ENCODE data around the gene DCANP1. TPM values are rescaled to one million over a fixed set of nuclear protein-coding genes. Genes with fewer than 3 reads are reported as not detected.

DCANP1 gene
- polyA plus RNA-seq, 1 experiment: not detected

DNA sequence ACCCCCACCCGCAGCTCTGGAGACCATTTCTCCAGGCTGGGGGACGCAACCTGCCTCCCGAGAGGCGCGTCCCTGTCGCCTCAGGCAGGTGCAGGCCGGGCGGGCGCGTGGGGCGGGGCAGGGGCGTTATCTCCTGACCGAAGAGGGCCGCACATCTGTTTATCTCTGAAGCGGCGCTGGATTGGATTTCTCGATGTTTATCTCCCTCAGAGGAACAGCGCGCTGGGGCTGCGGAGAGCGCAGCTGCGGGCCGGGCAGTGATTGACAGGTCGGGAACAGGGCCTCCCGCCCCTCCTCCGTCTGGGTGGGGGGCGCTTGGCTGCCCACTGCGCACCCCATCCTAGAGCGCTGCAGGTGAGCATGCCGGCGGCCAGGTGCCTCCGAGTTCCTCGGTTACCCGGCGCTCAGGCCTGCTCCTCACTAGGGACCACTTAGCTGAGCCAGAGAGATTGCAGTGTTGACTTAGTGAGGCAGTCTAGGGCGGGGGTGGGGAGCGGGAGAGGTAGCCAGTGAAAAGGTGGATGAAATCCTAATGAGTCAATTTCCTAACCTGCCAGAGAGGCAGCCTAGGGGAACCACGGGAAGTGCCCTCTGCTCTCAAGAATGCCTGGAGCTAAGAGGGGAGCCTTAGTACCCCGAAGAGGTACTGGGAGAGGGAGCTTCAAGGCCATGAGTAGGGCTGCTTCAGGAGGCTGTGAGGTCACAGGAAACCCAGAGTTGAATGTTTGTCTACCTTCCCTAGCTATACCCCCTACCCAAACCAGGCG is 44.6 kb upstream of the DCANP1 start:
- no peak for DNase-seq (ENCODE audit: low read depth, low spot score)
- TF ChIP-seq, protein P1, sequence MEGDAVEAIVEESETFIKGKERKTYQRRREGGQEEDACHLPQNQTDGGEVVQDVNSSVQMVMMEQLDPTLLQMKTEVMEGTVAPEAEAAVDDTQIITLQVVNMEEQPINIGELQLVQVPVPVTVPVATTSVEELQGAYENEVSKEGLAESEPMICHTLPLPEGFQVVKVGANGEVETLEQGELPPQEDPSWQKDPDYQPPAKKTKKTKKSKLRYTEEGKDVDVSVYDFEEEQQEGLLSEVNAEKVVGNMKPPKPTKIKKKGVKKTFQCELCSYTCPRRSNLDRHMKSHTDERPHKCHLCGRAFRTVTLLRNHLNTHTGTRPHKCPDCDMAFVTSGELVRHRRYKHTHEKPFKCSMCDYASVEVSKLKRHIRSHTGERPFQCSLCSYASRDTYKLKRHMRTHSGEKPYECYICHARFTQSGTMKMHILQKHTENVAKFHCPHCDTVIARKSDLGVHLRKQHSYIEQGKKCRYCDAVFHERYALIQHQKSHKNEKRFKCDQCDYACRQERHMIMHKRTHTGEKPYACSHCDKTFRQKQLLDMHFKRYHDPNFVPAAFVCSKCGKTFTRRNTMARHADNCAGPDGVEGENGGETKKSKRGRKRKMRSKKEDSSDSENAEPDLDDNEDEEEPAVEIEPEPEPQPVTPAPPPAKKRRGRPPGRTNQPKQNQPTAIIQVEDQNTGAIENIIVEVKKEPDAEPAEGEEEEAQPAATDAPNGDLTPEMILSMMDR (IDR thresholded peaks at IDR 0.05; ENCODE audit: low read depth, low read length): no peak
- H3K4me3 ChIP-seq (ENCODE audit: low read depth, low read length): no peak overlapping the region
- CTCF ChIA-PET: interaction anchor here (0.9 to 2.8 kb wide), 4 partner anchors 26 to 74 kb away, joined by 3 to 12 read pairs (median 8); no protein-coding TSS in a partner anchor
- peaks cover 15% of the 10 kb centered on the region for H3K27me3 ChIP-seq (ENCODE audit: control insufficient read depth, insufficient read depth, low read length)
- no peak overlapping the region for H3K27ac ChIP-seq (ENCODE audit: low read depth, low read length)
- peaks cover 20% of the 10 kb centered on the region for H3K9me3 ChIP-seq (ENCODE audit: control insufficient read depth, insufficient read depth, low read length)
- POLR2A ChIA-PET: no interaction called here

DNA sequence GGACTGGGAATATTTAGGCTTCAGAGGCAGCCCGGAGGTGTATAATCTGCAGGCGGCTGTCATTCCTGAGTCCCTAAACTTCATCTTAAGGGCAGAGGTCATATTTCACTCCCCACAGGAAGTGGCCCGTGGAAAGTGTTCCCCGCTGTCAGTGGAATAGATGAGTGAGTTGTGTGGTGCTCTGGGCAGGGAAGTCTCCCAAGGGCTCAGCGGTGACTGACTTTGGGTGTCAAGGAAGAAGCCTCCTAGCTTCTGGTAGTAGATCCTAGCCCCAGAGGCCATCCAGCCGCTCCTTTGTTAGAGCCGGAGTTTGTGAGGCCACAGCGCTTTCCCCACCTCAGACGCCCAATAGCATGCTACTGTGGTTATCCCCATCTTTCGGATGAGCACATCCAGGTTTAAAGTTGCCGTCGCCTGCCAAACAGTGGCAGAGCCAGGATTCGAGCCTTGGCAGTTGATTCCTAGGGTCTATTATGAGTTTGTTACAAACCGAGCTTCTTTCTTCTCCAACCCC is 43.9 kb upstream of the DCANP1 start:
- Histone ChIP-seq H3K27me3 (ENCODE audit: control insufficient read depth, insufficient read depth, low read length) (peaks cover 17% of the 10 kb centered on the region), H3K27ac (ENCODE audit: low read depth, low read length) (no peak overlapping the region), H3K9me3 (ENCODE audit: control insufficient read depth, insufficient read depth, low read length) (peaks cover 20% of the 10 kb centered on the region), H3K4me3 (ENCODE audit: low read depth, low read length) (no peak overlapping the region)
- POLR2A ChIA-PET: no interaction called here
- CTCF ChIA-PET: interaction anchor here (0.8 to 2.8 kb wide), 6 partner anchors 25 to 75 kb away, joined by 3 to 11 read pairs (median 4); no protein-coding TSS in a partner anchor
- no peak for DNase-seq (ENCODE audit: low read depth, low spot score)
- TF ChIP-seq, protein P1 (IDR thresholded peaks at IDR 0.05; ENCODE audit: low read depth, low read length): no peak

DNA sequence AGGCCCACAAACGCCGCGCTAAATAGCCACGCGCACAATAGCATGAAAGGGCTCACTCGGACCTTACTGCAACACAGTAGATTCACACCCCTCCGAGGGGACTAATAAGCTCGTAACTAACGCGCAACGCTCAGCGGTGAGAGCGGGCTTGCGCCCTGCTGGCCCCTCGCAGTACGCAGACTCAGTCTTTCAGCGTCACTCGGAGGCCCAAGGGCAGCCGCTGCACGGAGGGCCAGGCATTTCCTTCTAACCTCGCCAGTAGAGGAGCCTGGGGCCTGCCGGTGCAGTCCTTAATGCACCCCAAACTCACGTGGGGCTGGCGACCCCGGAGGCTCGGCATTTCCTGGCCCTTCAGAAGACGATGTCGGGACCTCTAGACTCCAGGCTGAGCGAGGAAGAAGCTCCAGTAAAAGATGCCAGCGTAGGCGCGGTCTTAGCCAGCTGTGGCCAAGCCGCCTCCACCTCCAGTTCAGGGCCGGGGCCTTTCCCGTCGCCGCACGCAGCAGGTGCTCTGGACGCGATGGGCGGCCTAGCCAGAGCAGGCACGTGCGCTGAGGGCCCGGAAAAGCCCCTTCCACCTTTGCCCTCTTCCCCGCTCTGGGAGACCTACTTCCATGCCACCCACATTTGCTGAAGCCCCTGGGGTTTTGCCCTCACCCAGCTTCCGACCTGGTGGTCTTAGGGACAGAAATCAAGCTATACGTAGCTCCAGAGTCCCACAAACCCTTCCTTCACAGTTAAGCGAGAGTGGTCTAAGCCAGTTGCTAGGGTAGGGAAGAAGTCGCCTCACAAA is 43.3 kb upstream of the DCANP1 start:
- DNase-seq (ENCODE audit: low read depth, low spot score): no peak
- H3K9me3 ChIP-seq (ENCODE audit: control insufficient read depth, insufficient read depth, low read length): peaks cover 20% of the 10 kb centered on the region
- no peak overlapping the region for H3K27ac ChIP-seq (ENCODE audit: low read depth, low read length)
- CTCF ChIA-PET: interaction anchor here (0.8 to 2.8 kb wide), 6 partner anchors 24 to 76 kb away, joined by 3 to 11 read pairs (median 4); no protein-coding TSS in a partner anchor
- POLR2A ChIA-PET: no interaction called here
- H3K4me3 ChIP-seq (ENCODE audit: low read depth, low read length): no peak overlapping the region
- TF ChIP-seq, protein P1 (IDR thresholded peaks at IDR 0.05; ENCODE audit: low read depth, low read length): no peak
- H3K27me3 ChIP-seq (ENCODE audit: control insufficient read depth, insufficient read depth, low read length): peaks cover 18% of the 10 kb centered on the region

DNA sequence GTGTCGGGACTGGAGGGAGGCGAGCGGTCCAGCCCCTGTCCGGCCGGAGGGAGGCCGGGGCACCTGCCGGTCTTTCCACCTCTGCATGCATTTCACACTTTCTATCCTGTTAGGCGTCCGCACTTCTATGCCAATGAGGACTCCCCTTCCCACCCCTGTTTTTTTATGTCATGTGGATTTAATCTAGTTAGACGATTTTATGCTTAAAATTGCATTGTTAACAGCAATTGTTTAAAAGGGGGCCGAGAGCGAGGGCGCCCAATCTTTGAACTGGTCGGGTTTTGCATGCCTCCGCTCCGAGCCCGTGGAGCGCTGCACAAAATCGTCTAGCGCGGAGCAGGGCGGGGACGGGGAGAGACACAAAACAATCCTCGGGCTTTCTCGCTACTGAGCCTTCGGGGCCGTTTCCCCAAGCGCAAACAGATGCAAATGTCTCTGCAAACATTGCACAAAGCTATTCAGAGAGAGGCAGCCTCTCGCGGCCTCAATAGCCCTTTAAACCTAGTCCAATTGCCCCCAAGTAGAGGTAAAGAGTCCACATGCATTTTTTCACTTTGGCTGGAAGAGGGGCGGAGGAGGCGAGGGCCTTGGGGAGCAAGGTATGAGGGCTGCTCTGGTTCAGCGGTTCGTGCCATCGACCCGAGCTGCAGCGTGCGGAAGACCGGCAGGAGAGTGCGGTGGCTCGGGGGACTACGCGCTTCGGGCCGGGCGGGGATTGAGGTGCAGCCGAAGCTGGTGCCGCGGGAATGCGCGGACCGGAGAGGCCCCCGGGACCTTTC is 42.5 kb upstream of the DCANP1 start:
- DNase-seq (ENCODE audit: low read depth, low spot score): no peak
- peaks cover 20% of the 10 kb centered on the region for H3K9me3 ChIP-seq (ENCODE audit: control insufficient read depth, insufficient read depth, low read length)
- no peak overlapping the region for H3K4me3 ChIP-seq (ENCODE audit: low read depth, low read length)
- POLR2A ChIA-PET: no interaction called here
- H3K27me3 ChIP-seq (ENCODE audit: control insufficient read depth, insufficient read depth, low read length): peaks cover 18% of the 10 kb centered on the region
- CTCF ChIA-PET: interaction anchor here (1.2 to 2.8 kb wide), 3 partner anchors 24 to 76 kb away, joined by 3 to 11 read pairs (median 4); no protein-coding TSS in a partner anchor
- H3K27ac ChIP-seq (ENCODE audit: low read depth, low read length): no peak overlapping the region
- TF ChIP-seq, protein P1 (IDR thresholded peaks at IDR 0.05; ENCODE audit: low read depth, low read length): no peak

Data from AG04450 (cell line).